Right ventricle myocardium superior (tissue), 1 donor: Measurements from ENCODE around the gene HSPB2. TPM values are rescaled to one million over a fixed set of nuclear protein-coding genes. Genes with fewer than 3 reads are reported as not detected.

Experiments used
- ATAC-seq: fragments of 200-7000 bp; cut with Tn5 transposase; one replicate; pipeline ENCODE4 v1.9.1; 2020; ENCODE audit warnings: mild to moderate bottlenecking; ENCODE audit not compliant: poor library complexity
- DNase-seq: peaks from one replicate; pipeline ENCODE4 v3.0.0-alpha.2; 2020
- intact Hi-C: fragments of 100-400 bp; cut with DNase I; formaldehyde crosslinking; loops from one replicate; pipeline ENCODE4 v1.11.2; 2022
- total RNA-seq: library from RNA; stranded (reverse); fragmentation: NEBNext Ultra II Directional; extraction: Animal tissue kit (Norgen Biotek cat#: 25700); gene quantifications from one replicate; pipeline ENCODE4 v1.2.1, GENCODE V29; 2021
- donor health status: DM: no; HTN: yes; CAD: no; lungs with severe emphysema.

Gene HSPB2
- total RNA-seq, 1 donor from 2014 or later: 42.4 TPM

DNA sequence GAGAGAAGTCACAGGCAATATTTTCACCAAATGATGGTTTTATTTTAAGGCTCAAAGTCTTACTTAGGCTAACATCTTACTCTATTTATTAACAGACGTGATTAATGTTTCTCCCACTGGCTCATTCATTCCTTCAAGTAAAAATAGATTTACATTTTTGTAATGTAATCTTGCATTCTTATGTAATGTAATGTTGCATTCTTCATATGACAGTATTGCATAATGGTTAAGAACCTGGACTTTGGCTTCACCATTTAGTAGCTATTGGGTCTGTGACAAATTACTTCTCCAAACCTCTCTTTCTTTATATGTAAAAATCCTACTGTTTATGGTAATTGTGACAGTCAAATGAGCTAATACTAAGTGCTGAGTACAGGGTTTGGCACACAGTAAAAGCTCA is 21.3 kb downstream of the HSPB2 start:
- ATAC-seq (no peak), DNase-seq (no peak)
- intact Hi-C loops: loop anchor here (5.0 kb wide), 1 partner anchor 43 kb away; no protein-coding TSS in a partner anchor

- intact Hi-C loops: loop anchor here (5.0 kb wide), 1 partner anchor 43 kb away; no protein-coding TSS in a partner anchor
- no peak for ATAC-seq
- DNase-seq: no peak
These were observed 21.8 kb downstream of the HSPB2 start for GRCh38 chr11:111934306-111934705.

DNA sequence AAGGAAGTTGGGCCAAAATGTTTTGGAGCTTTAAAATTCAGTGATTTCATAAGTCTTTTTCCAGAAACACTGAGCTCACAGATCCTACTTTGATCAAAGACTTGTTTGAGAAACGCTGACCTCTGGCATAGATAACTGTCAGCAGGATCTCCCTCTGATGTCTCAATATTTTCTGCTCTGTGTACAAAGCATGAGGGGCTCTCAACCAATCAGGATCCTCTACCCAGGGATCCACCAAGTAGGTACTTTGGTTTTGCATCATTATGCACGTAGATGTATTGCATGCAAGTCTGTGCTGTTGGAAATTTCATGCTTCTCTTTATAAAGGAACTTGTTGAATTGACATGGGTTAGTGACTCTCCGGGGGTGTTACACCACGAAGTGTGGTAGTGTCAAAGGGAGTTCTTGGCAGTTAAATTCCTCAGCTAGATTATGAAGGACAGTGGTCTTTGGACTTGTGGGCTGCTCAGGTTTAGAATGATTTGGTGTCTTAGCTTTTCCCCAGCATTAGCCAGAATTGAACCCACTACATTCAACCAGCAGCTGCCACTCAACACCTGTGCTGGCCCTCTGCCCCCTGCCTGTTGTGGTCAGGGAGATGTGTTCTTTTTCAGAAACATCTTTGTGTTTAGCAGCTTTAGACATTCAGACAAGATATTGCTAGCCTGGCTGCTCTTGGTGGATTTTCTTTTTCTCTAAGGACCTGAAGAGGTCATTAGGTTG is 22.9 kb downstream of the HSPB2 start:
- DNase-seq (no peak), ATAC-seq (no peak)
- intact Hi-C loops: no loop called here

- DNase-seq (no peak), ATAC-seq (no peak)
- intact Hi-C loops: no loop called here
These were observed 23.6 kb downstream of the HSPB2 start for GRCh38 chr11:111936040-111936540.

GRCh38 chr11:111937461-111937769 is 24.9 kb downstream of the HSPB2 start:
- DNase-seq (no peak), ATAC-seq (no peak)
- intact Hi-C loops: no loop called here

DNA sequence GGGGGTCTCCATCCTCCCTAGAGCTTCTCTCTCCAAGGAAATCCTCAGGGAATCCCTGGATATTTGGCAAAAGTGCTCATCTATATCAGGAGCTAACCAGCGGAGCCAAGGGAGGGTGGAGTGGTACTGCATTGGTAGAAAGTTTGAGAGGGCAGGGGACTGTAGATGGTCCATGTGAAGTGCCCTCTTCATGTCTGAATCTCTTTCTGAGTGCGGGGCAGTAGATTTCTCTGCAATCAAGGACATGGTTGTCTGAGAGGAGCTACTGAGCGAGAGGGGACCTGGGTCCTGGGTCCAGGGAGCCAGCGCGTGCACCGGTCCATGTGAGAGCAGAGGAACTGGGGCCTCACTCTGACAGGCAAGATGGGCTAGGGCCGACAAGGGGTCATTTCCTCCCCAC is 25.3 kb downstream of the HSPB2 start:
- DNase-seq (no peak), ATAC-seq (no peak)
- intact Hi-C loops: no loop called here

GRCh38 chr11:111938687-111939160 is 26.2 kb downstream of the HSPB2 start:
- no peak for DNase-seq
- intact Hi-C loops: no loop called here
- ATAC-seq: no peak

- ATAC-seq (no peak), DNase-seq (no peak)
- intact Hi-C loops: no loop called here
These were observed 27.5 kb downstream of the HSPB2 start for GRCh38 chr11:111939836-111940604.

GRCh38 chr11:111941963-111942362 is 29.4 kb downstream of the HSPB2 start:
- intact Hi-C loops: no loop called here
- DNase-seq (peak; percentile 59), ATAC-seq (peak; percentile 79)

DNA sequence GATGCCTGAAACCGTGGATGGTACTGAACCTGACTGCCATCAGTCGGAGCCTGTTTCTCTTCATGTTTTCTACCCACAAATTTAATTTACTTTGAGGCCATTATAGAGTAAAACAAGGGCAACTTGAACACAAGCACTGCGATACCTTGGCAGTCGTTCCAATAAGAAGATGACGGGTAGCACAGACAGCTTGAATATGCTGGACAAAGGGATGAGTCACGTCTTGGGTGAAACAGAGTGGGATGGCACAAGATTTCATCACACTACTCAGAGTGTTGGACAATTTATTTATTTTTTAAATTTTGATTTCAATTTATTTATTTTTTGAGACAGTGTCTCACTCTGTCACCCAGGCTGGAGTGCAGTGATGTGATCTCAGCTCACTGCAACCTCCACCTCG is 30.3 kb downstream of the HSPB2 start:
- intact Hi-C loops: no loop called here
- ATAC-seq: no peak
- no peak for DNase-seq

- intact Hi-C loops: no loop called here
- ATAC-seq (no peak), DNase-seq (no peak)
These were observed 31.6 kb downstream of the HSPB2 start for GRCh38 chr11:111944139-111944538.

GRCh38 chr11:111944651-111945051 is 32.1 kb downstream of the HSPB2 start:
- no peak for ATAC-seq
- DNase-seq: no peak
- intact Hi-C loops: no loop called here

DNA sequence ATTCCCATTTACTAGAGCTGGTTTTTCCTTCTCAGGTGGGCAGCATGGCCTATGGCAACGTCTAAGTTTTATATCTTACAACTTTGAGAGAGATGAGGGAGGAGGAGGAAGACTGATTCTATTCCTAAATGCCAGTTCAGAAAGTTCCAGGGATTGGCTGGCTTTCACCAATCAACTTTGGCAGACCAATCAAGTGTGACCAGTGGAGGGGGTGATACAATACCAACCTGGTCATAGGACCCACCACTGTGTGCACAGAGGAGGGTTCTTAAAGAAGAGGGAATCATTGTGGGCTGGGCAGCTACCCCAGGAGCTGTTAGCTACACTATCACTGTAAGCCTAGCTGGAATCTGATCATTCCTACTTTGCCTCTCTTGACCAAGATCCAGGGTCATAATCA is 32.7 kb downstream of the HSPB2 start:
- DNase-seq (no peak), ATAC-seq (no peak)
- intact Hi-C loops: no loop called here

GRCh38 chr11:111946499-111946898 is 34.0 kb downstream of the HSPB2 start:
- intact Hi-C loops: no loop called here
- DNase-seq: no peak
- no peak for ATAC-seq

DNA sequence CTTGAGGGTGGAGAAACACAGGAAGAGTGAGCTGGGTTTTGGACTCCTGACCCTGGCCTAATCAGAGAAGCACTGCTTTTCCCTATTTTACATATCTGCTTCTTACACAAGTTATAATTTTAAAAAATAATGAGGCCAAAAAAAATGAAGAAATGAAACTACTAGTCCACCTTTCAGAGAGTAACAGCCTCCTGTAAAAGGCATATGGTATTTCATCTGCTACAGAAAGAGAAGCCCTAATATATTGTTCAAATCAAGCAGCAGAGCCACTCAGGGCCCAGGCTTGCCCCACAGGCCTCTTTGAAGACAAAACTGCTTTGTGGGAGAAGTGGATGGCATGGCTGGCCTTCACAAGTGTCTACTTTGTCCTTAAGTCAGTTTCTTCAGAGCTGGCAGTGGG is 34.6 kb downstream of the HSPB2 start:
- ATAC-seq (no peak), DNase-seq (no peak)
- intact Hi-C loops: no loop called here

DNA sequence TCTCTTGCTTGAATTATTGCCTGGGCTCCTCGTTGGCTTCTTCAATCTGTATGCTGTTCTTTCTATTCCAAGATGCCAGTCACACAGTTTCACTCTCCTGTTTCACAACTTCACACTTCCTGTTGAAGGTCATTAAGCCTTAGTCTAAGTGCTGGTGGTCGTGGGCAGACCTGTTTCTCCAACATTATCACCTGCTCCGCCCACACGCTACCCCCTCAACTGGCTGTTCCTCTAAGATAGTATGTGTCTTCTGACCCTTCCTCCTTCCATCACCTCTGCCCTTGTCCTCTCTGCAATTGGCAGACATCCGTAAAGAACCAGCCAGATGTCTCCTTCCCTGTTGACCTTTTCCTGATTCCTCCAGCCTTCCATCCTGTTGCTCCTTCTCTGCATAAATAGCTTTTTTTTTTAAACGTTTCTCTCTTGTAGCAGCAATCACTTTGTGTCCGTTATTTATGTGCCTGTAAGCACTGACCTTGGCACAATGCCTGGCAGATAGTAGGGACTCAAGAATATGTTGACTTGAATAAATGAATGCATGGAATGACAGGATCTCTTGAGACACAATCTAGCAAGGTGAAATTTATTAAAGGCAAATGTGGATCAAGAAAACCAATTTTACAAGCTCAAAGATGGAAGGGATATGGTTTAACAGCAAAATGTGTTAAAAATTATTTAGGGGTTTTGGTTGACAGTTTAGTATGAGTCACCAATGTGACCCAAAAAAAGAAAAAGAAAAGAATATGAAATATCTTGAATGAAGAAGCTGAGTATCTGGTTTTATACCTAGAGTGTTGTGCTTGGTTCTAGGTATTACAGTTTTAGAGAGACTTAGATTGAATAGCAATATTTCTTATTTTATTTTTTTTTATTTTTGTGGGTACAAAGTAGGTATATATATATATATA is 37.2 kb downstream of the HSPB2 start:
- intact Hi-C loops: no loop called here
- ATAC-seq (no peak), DNase-seq (no peak)

- no peak for DNase-seq
- intact Hi-C loops: no loop called here
- no peak for ATAC-seq
These were observed 39.0 kb downstream of the HSPB2 start for GRCh38 chr11:111951565-111951964.

DNA sequence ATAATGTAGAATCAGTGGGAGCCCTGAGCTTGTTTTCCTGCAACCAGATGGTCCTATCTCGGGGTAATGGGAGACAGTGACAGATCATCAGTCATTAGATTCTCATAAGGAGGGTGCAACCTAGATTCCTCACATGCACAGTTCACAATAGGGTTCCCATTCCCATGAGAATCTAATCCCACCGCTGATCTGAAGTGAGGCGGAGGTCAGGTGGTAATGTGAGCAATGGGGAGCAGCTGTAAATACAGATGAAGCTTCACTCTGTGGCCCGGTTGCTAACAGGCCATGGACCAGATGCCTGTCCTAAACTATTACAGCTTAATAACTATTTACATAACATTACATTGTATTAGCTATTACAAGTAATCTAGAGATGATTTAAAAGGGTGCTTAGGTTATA is 41.6 kb downstream of the HSPB2 start:
- DNase-seq: no peak
- intact Hi-C loops: no loop called here
- ATAC-seq: no peak
